GM23248 (cell line): ENCODE results near the gene SUMF1. TPM values are rescaled to one million over a fixed set of nuclear protein-coding genes. Genes with fewer than 3 reads are reported as not detected.
"Not testable (repeated sequence)": the region's sequence is repeated elsewhere in the genome, so short reads cannot be mapped to it uniquely, and the experiment has no call there.

Source experiments
- DNase-seq: peaks from one replicate; pipeline ENCODE4 v3.0.0-alpha.2; 2015
- H2AFZ ChIP-seq: fragments of 200-600 bp; sonication (generic); 2 replicates; pipeline ENCODE4 v1.6.1; 2016; ENCODE audit warnings: antibody characterized with exemption
- H3F3A ChIP-seq: fragments of 200-600 bp; sonication (generic); 2 replicates; pipeline ENCODE4 v1.6.1; 2016; ENCODE audit warnings: mild to moderate bottlenecking, antibody characterized with exemption, mixed run types; ENCODE audit not compliant: insufficient read depth
- H3K27ac ChIP-seq: fragments of 200-600 bp; sonication (generic); 2 replicates; pipeline ENCODE4 v1.5.1; 2016; ENCODE audit warnings: mild to moderate bottlenecking
- H3K27me3 ChIP-seq: fragments of 200-600 bp; sonication (generic); replicated peaks from 2 replicates; pipeline ENCODE4 v1.6.1; 2016; ENCODE audit warnings: mild to moderate bottlenecking; ENCODE audit not compliant: insufficient read depth
- H3K36me3 ChIP-seq: fragments of 200-600 bp; sonication (generic); 2 replicates; pipeline ENCODE4 v1.6.1; 2016; ENCODE audit warnings: low read depth, mild to moderate bottlenecking
- H3K4me1 ChIP-seq: fragments of 200-600 bp; sonication (generic); 2 replicates; pipeline ENCODE4 v1.6.1; 2016; ENCODE audit warnings: mild to moderate bottlenecking; ENCODE audit not compliant: insufficient read depth
- H3K4me2 ChIP-seq: fragments of 200-600 bp; sonication (generic); one replicate; pipeline ENCODE4 v1.6.1; 2016; ENCODE audit warnings: mild to moderate bottlenecking; ENCODE audit not compliant: unreplicated experiment
- H3K4me3 ChIP-seq: fragments of 200-600 bp; sonication (generic); 2 replicates; pipeline ENCODE4 v1.5.1; 2016; ENCODE audit warnings: mild to moderate bottlenecking
- H3K79me2 ChIP-seq: fragments of 200-600 bp; sonication (generic); 2 replicates; pipeline ENCODE4 v1.6.1; 2016; ENCODE audit warnings: mild to moderate bottlenecking; ENCODE audit not compliant: insufficient read depth
- H3K9ac ChIP-seq: fragments of 200-600 bp; sonication (generic); 2 replicates; pipeline ENCODE4 v1.6.1; 2016; ENCODE audit warnings: mild to moderate bottlenecking
- H3K9me2 ChIP-seq: fragments of 200-600 bp; sonication (generic); 2 replicates; pipeline ENCODE4 v1.6.1; 2016; ENCODE audit warnings: mixed run types, mild to moderate bottlenecking, moderate library complexity; ENCODE audit not compliant: insufficient read depth
- H3K9me3 ChIP-seq: fragments of 200-600 bp; sonication (generic); one replicate; pipeline ENCODE4 v1.6.1; 2017; ENCODE audit warnings: low read depth
- H4K20me1 ChIP-seq: fragments of 200-600 bp; sonication (generic); 2 replicates; pipeline ENCODE4 v1.6.0; 2016; ENCODE audit not compliant: insufficient read depth
- EZH2 ChIP-seq: fragments of 200-600 bp; sonication (generic); IDR thresholded peaks from 2 replicates; pipeline ENCODE4 v1.6.1; 2018; ENCODE audit warnings: antibody characterized with exemption, mild to moderate bottlenecking; ENCODE audit not compliant: insufficient read depth, poor library complexity, severe bottlenecking
- EZH2phosphoT487 ChIP-seq: fragments of 200-600 bp; sonication (generic); IDR thresholded peaks from 2 replicates; pipeline ENCODE4 v1.6.1; 2018; ENCODE audit warnings: antibody characterized with exemption, moderate library complexity, mild to moderate bottlenecking, low read depth; ENCODE audit not compliant: insufficient read depth
- WGBS, 2 experiments: methylation state at CpG; one replicate each; pipeline ENCODE4 v1.1.6; 2015 to 2017; ENCODE audit warnings: low lambda C conversion rate in 2 of 2, low coverage in 1 of 2; ENCODE audit errors: missing lambda C conversion rate in 2 of 2; 5-methylcytosine and 5-hydroxymethylcytosine counted together
- in situ Hi-C: fragments of 300-500 bp; cut with MboI; formaldehyde crosslinking; loops from 2 replicates; pipeline ENCODE4 v1.15.0; 2020
- polyA plus RNA-seq: library from polyadenylated mRNA; unstranded; fragments of >200 nt; fragmentation: Nextera tagmentation; extraction: Ambion mirVana; gene quantifications from 2 replicates; pipeline ENCODE4 v1.2.1, GENCODE V29; 2016
- total RNA-seq: library from RNA; depleted of rRNA; stranded (reverse); fragments of >200 nt; shearing (Covaris generic); gene quantifications from 2 replicates; pipeline ENCODE4 v1.2.3, GENCODE V29; 2014

Gene SUMF1
- total and polyA plus RNA-seq, 2 experiments from 2014 or later, result 55.3 to 88.1 TPM

GRCh38 chr3:4332574-4332973 lies 134.5 kb downstream of the SUMF1 start:
- Histone ChIP-seq H3K79me2 (no peaks in the 10 kb centered on the region), H3K9me3 (no peaks in the 10 kb centered on the region), H4K20me1 (no peaks in the 10 kb centered on the region), H3K4me1 (no peaks in the 10 kb centered on the region), H3K9ac (no peak overlapping the region), H3K27ac (no peak overlapping the region), H3K27me3 (no peaks in the 10 kb centered on the region), H3F3A (no peaks in the 10 kb centered on the region), H3K36me3 (no peaks in the 10 kb centered on the region), H3K4me2 (no peak overlapping the region), H2AFZ (no peak overlapping the region), H3K4me3 (no peak overlapping the region), H3K9me2 (no peaks in the 10 kb centered on the region)
- TF ChIP-seq EZH2 (no peak), EZH2phosphoT487 (no peak)
- DNase-seq, result no peak
- 63 to 65% methylated on average over 3 of the region's 3 CpGs for WGBS, 2 experiments
- in situ Hi-C loops, result loop anchor here (25.0 kb wide), 1 partner anchor 730 kb away; no protein-coding TSS in a partner anchor

GRCh38 chr3:4332111-4332510 lies 135.0 kb downstream of the SUMF1 start:
- 100% methylated on average over 1 of the region's 1 CpG for WGBS, 2 experiments
- Histone ChIP-seq H3K4me2 (no peak overlapping the region), H3K27me3 (no peaks in the 10 kb centered on the region), H3K9me2 (no peaks in the 10 kb centered on the region), H3F3A (no peaks in the 10 kb centered on the region), H4K20me1 (no peaks in the 10 kb centered on the region), H3K9me3 (no peaks in the 10 kb centered on the region), H3K27ac (no peak overlapping the region), H3K79me2 (no peaks in the 10 kb centered on the region), H3K36me3 (no peaks in the 10 kb centered on the region), H2AFZ (no peak overlapping the region), H3K4me3 (no peak overlapping the region), H3K9ac (no peak overlapping the region), H3K4me1 (no peaks in the 10 kb centered on the region)
- TF ChIP-seq EZH2 (no peak), EZH2phosphoT487 (no peak)
- in situ Hi-C loops, result loop anchor here (25.0 kb wide), 1 partner anchor 730 kb away; no protein-coding TSS in a partner anchor
- no peak for DNase-seq

DNA sequence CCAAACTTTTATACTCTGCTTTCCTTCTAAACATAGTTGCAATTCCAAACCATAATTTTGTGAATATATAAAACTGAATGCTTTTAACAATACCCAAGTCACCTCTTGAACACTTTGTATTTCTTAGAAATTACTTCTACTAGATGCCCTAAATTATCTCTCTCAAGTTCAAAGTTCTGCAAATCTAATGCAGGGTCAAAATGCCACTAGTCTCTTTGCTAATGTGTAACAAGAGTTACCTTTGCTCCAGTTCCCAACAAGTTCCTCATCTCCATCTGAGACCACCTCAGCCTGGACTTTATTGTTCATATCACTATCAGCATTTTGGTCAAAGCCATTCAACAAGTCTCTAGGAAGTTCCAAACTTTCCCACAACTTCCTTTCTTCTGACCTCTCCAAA lies 137.3 kb downstream of the SUMF1 start:
- not testable (repeated sequence) for H3K27me3 ChIP-seq, H3K9ac ChIP-seq, H3K4me1 ChIP-seq, H3K27ac ChIP-seq, H3K36me3 ChIP-seq, H3K9me2 ChIP-seq, H2AFZ ChIP-seq, H3K9me3 ChIP-seq, H3K4me2 ChIP-seq, H4K20me1 ChIP-seq, H3F3A ChIP-seq, DNase-seq, H3K79me2 ChIP-seq, H3K4me3 ChIP-seq
- in situ Hi-C loops, result loop anchor here (25.0 kb wide), 1 partner anchor 732 kb away; no protein-coding TSS in a partner anchor

DNA sequence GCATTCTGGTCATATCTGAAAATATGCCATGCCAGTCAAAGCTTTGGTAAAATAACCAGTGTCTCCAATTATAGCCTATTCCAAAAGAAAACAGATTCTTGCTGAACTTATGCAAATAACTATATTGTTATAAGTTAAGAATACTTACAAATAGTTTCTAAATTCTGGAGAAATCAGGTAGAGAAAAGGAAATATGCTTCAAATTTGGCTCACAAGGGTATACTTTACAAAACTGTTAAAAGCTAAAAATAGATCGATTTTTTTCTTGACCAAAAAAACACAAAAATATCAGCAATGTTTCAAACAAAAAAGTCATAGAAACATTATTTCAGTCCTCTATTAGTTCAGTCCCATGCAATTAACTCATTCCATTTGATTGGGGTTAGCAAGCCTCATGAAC lies 140.2 kb downstream of the SUMF1 start:
- no peak overlapping the region for H3K4me2 ChIP-seq
- peaks cover 15% of the 10 kb centered on the region for H3K4me1 ChIP-seq
- no peaks in the 10 kb centered on the region for H4K20me1 ChIP-seq
- DNase-seq, result no peak
- TF ChIP-seq EZH2phosphoT487 (no peak), EZH2 (no peak)
- H3K9me3 ChIP-seq, result no peaks in the 10 kb centered on the region
- H3K79me2 ChIP-seq, result no peaks in the 10 kb centered on the region
- no peak overlapping the region for H3K27ac ChIP-seq
- no peak overlapping the region for H3K4me3 ChIP-seq
- no peaks in the 10 kb centered on the region for H3K27me3 ChIP-seq
- WGBS, 2 experiments, result 91% methylated on average over 1 of the region's 1 CpG
- H3F3A ChIP-seq, result peaks cover 17% of the 10 kb centered on the region
- no peak overlapping the region for H3K9ac ChIP-seq
- H3K36me3 ChIP-seq, result no peaks in the 10 kb centered on the region
- in situ Hi-C loops, result loop anchor here (25.0 kb wide), 1 partner anchor 735 kb away; no protein-coding TSS in a partner anchor
- H3K9me2 ChIP-seq, result no peaks in the 10 kb centered on the region
- H2AFZ ChIP-seq, result no peak overlapping the region

DNA sequence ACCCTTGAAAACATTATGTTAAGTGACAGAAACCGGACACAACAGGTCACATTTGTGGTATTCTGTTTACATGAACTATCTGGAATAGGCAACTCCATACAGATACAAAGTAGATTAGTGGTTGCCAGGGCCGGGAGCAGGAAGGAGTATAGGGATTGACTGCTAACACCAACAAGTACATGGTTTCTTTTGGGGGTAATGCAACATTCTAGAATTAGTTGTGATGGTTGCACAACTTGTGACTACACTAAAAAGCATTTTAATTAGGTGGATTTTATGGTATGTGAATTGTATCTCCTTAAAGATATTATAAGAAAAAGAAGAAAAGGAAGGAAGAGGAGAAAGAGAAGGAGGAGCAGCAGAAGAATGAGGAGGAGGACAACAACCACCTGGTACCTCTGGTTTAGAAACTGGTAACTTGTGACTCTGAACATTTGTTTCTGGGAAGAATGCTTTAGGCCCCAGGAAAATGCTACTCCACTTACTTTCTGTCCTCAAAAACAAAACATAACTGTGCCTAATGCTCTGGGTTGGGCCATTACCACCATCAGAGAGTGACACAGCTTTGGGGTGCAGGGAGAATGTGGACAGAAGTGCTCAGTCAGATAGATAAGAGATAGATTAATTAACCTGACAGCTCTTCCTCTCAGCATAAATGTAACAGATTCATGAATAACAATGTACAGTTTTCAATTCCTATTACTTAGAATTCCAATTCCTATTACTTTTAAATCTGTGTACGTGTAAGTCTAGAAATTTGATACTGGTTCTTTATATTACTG lies 143.6 kb downstream of the SUMF1 start:
- Histone ChIP-seq H3F3A (peaks cover 17% of the 10 kb centered on the region), H3K9me2 (no peaks in the 10 kb centered on the region), H4K20me1 (no peaks in the 10 kb centered on the region), H2AFZ (no peak overlapping the region), H3K9ac (no peak overlapping the region), H3K36me3 (no peaks in the 10 kb centered on the region), H3K79me2 (no peaks in the 10 kb centered on the region), H3K9me3 (no peaks in the 10 kb centered on the region), H3K27ac (peak overlapping the region; percentile 54), H3K4me2 (peak overlapping the region; percentile 10), H3K4me3 (no peak overlapping the region), H3K27me3 (no peaks in the 10 kb centered on the region), H3K4me1 (peaks cover 15% of the 10 kb centered on the region)
- in situ Hi-C loops, result no loop called here
- no peak for TF ChIP-seq EZH2
- TF ChIP-seq EZH2phosphoT487, result no peak
- DNase-seq, result peak; percentile 42
- WGBS, 2 experiments, result 79 to 82% methylated on average over 3 of the region's 3 CpGs
